CD4-positive, alpha-beta T cell treated with Interleukin-2 at 100 ng/mL for 4 hours (primary cell): Measurements from ENCODE around the gene RASD1.
"Not testable (repeated sequence)": the region's sequence is repeated elsewhere in the genome, so short reads cannot be mapped to it uniquely, and the experiment has no call there.

ENCODE experiments used
- DNase-seq: peaks from one replicate; pipeline ENCODE4 v3.0.0-alpha.2; 2020; ENCODE audit warnings: low spot score

Gene RASD1

DNA sequence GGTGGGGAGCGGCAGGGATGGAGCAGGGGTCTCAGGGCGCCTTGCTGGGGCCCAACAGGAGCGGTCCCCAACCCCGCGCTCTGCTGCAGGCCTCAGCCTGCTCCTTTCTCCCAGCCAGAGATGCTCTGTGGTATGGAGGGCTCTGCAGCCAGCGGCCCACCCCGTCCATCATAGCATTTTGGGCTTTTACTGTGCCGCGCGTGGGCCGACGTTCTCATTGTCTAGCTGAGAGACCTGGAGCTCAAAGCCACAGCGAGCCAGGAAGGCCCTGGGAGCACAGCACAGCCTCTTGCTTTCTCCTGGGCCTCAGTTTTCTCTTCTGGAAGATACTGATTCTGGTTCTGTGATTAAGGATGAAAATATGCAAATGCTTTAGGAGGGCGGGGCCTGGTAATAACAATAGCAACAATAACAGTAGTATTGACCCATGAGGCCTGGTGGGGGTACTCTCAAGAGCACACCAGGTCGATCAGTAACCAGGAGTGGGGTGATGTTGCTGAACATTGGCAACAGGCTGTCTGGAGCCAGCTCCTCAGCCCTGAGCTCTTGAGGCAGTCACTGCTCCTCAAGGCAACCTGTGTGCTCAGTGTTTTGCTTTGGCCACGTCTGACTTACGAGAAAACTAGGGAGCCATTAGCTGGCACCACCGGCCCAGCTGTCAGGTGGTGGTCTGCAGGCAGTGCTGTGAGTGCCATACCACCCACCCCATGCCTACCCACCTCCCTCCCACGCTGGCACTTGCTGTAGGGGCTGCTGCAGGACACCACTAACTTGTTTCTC is 1.1 kb upstream of the RASD1 start:
- no peak for DNase-seq

DNA sequence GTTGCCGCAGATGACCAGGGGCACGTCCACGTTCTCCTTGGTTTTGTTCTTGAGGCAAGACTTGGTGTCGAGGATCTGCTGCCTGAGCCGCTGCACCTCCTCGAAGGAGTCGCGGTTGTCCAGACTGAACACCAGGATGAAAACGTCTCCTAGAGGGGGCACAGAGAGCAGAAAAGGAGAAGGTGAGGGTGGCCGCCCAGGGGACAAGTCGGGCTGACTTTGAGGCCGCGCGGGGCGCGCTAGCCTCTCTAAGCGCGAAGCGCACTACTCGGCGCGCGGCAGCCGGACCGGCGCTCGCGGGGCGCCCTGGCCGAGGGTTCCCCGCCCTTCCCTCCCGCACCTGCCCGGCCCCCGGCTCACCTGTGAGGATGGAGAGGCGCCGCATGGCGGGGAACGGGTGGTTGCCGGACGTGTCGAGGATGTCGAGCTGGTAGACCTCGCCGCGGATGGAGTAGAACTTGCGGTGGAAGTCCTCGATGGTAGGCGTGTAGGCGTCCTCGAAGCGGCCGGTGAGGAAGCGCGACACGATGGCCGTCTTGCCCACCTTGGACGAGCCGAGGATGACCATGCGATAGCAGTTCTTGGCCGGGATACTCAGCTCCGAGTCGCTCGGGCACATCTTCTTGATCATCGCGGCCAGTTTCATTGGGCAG is 533 bp downstream of the RASD1 start:
- DNase-seq, result peak; percentile 7

DNA sequence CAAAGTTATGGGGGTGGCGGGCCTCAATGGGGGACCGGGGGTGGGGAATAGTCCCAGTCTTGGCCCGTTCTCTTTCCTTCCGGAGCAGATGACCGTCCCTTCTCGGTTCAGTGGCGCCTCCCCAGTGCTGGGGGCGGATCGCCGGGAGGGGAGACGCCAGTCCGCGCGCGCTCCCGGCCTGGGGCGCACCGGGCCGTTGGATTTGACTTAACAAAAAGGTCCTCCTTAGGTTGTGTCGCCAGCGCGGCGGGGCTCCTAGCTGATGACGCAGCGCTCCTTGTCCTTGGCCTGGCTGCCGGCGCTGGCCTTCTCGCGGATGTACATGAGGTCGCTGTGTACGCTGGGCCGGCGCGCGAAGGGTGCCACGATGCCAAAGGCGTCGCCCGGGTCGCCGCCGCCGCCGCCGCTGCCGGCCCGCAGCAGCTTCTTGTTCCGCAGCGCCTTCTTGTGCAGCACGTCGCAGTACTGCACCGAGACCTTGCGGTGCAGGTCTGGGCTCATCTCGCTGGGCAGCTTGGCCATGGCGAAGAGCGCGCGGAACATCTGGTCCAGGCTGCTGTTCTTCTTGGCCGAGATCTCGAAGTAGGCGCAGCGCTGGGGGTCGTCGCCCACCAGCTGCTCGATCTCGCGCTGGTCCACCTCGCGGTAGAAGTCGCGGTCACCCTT is 1.2 kb downstream of the RASD1 start:
- DNase-seq, result no peak

DNA sequence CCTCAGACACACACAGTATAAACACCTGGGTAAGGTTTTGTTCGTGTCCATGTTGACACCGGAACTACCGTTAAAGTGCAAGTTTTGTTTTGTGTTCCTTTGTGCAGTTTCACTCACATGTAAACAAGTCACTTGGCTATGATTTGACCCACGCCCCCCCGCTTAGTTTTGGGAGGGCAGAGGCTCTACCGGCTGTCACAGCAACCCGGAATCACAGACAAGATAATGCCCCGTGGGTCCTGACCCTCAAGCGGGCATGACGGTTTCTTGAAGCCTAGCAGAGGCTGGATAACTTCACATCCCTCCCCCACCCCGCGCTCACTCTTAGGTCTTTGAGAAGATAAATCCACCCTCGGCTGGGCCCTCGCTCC is 1.7 kb downstream of the RASD1 start:
- no peak for DNase-seq

DNA sequence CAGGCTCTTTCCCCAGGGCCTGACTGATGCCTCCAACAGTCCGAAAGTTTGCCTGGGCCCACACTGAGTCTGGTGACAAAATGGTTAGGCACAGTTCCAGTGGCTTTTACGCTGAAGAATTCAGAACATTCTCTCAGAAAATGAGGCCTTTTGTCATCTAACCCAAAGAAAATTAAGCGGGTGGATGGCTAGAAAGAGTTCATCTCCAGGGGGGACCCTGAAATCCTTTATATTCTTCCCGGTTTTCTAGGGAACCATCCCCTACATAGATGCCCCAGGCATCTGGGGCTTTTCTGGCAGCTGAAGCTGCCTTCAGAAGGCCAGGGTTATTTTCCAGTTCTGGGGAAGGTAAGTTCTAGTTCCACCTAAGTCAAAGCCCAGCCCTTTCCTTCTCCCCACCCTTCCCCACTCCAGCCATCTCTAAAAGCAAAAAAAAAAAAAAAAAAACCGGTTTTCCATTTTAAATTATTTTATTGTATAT is 2.2 kb downstream of the RASD1 start:
- no peak for DNase-seq

DNA sequence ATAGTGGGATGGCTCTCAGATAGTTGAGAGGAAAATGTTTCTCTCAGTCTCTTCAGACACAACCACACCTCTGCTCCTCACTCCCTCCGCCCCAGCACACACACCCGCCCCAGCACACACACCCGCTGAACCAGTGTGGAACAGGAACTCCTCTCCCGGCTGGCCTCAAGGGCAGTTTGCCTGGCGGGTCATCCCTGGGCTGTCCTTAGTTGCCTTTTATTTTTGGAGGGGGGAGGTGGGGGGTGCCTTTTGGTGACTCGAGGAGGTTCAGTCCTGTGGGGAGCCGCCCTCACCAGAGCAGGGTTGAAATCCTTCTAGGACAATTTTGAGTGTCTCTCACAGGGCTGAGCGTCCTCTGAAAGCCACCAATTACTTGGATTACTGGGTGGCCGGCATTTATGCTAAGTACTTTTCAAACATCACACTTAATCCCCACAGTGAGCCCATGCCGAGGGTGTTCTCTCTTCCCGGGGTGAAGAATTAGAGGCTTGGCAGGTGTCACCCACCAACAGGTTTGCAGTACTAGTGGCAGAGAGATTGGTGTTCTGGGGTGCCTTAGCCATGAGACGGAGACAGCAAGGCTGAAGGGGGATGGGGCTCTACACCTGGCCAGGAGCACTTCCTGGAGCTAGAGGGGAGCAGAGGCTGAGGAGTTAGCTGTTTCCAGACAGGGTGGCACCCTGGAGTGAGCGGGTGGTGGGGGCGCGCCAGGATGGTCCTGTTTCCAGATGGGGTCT is 2.8 kb downstream of the RASD1 start:
- no peak for DNase-seq

DNA sequence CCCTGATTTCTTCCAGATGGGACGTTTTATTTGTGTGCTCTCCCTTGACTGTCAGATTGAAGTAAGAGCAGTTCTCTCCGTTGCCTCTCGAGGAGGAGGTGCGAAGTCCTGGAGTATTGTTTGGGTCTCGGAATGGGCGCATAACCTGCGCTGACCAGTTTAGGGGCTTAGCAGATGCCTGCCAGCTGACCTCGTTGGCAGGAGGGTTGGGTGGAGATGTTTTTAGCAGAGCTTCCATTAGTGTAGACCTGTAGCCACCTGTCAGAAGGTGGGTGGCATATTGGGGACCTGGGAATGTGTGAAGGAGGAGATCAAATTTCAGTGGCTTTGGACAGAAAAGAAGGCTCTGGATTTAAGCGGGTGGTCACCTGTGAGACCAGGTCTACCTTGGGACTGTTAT is 3.6 kb downstream of the RASD1 start:
- DNase-seq, result no peak

DNA sequence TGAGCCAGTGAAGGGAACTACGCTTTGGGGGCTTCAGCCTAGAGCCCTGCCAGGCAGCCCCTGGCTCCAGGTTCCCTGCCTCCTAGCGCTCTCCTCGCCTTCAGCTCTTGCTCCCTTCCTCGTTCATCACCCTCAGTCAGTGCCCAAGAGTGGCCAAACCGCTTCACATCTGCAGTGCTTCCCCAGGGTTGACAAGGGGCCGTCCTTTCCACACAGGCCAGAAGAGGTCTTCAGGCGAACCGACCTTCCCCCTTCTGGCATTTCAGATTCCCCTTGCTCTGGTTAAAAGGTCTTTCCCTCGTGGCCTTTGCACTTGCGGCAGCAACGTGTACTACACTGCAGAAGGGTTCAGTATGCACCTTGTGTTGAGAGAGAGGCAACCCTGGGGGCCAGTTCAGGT is 4.1 kb downstream of the RASD1 start:
- DNase-seq, result no peak

DNA sequence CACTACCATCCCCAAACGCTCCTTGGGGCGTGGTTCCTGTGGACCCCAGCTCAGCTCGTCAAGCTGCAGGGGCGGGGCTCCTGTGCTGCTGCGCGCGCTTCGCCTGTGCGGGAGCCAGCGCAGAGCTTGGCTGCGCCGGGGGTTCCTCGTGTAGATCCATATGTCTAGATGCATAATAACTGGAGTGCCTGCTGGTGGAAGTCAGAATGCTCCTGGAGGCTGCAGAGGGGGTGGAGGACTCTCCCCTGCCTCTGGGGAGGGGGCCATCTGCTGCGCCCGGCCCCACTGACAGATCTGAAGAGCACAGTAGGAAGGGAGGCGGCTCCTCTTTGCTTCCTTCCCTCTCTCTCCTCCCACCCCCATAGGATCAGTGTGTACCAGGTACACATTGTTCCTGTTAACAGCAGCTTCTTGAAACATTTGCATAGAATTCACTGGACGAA is 4.6 kb downstream of the RASD1 start:
- no peak for DNase-seq

DNA sequence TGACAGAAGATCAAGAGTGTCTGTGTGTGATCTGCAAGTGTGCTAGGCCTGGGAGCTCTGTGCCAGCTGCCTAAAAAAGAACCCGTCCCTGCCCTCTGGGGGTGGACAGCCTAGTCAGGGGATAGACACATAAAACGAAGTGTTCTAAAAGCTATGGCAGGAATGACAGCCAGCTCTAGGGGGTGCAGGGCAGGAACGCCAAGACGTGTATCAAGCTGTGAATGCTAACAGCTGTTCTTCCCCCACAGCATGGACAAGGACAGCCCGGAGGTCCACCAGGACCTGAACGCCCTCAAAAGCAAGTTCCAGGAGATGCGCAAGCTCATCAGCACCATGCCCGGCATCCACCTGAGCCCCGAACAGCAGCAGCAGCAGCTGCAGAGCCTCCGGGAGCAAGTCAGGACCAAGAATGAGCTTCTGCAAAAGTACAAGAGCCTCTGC is 5.1 kb downstream of the RASD1 start:
- DNase-seq, result no peak

DNA sequence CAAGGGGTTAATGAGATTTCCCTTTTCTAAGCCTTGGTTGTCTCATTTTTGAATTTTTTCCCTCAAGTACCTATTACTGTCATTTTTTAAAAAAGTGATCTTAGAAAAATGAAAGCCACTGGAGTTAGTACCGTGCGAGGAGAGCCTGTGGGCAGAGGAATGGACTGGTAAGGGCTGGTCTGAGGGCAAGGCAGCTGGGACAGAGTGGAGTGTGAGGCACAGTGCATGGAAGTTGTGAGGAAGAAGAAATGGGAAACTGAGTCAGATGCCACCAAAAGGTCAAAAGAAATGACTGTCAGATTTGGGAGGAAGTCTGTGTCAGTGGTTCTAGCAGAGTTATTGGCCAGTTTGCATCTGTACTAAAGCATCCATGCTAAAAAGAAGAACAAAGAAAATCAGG is 8.2 kb downstream of the RASD1 start:
- DNase-seq, result no peak

DNA sequence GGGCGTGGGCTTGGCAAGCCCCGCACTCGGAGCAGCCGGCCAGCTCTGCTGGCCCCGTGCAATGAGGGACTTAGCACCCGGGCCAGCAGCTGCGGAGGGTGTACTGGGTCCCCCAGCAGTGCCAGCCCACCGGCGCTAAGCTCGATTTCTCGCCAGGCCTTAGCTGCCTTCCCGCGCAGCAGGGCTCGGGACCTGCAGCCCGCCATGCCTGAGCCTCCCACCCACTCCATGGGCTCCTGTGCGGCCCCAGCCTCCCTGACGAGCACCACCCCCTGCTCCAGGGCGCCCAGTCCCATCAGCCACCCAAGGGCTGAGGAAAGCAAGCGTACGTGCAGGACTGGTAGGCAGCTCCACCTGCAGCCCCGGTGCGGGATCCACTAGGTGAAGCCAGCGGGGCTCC is 9.8 kb downstream of the RASD1 start:
- DNase-seq, result not testable (repeated sequence)

DNA sequence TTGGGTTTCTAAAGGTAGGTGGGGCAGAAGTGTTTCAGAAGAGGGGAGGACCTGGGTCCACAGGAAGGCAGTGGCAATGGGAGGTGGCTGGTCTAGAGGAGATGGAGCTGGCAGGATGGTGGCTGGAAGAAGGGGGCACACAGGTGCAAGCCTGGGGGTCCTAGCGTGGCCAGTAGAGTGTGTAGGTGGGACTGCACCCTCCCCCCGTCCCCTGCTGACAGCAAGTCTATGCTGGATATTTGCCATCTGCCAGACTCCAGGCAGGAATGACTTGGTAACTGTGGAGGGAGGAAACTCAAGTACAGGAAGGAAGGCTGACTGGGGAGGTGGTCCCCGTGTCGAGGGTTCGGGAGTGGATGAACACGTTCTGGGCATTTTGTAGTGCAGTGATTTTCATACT is 10.8 kb downstream of the RASD1 start:
- DNase-seq, result no peak

DNA sequence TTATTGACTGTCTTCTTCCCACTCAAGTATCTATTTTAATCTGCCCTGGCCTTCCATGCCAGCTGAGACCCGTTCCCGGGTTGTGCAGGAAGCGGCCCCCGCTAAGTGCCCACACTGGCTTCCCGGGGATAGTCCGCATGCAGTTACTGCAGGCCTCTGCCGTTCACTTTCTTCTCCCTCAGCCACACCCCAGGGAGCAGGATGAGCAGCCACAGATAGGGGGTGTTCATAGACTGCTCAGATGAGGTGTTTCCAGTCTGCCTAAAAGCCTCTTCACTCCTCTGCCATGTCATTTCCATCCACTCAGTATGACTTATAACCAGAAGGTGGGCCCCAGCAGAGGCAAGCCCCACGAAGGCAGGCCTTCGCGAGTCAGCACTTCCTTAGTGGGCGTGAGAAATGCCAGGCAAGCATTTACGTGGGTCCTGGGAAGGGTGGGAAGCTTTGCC is 11.7 kb downstream of the RASD1 start:
- DNase-seq, result no peak

DNA sequence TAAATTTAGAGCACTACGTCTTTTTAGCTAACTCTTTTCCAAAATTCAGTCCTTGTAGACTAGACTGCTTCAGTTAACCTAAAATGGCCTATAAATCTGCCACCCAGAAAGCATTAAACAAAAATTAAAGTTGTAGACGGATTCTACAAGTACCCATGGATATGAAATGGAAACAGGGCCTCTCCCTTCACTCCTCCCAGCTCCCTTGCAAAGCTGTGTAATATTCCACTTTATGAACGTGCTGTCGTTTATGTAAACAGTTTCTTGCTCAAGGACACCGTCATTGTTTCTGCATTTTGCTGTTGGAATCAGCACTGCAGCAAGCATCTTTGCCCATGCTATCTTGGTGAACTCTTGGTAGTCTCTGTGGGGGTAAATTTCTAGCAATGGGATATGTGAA is 14.3 kb downstream of the RASD1 start:
- DNase-seq, result no peak

DNA sequence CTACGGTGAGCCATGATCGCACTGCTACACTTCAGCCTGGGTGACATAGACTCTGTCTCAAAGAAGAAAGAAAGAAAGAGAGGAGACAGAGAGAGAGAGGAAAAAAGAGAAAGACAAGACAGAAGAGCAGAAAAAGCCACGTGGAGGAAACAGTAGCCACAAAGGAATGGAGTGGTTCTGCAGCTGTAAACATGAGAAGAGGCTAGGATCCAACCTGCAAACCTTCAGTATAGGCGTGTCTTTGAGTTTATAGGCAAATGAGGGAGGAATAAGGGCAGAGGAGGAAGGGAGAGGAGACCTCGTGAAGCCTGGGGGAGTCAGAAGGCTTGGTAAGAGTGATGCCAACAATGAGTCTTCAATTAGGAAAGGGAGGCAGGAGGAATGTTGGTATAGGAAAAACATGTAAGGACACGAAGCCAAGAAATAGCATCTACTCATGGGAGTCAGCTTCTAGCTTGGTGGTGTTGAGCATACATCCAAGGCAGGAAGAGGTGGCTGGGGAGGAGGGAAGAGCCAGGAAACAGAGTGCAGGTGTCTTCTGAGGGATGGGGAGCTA is 15.5 kb downstream of the RASD1 start:
- DNase-seq, result no peak

DNA sequence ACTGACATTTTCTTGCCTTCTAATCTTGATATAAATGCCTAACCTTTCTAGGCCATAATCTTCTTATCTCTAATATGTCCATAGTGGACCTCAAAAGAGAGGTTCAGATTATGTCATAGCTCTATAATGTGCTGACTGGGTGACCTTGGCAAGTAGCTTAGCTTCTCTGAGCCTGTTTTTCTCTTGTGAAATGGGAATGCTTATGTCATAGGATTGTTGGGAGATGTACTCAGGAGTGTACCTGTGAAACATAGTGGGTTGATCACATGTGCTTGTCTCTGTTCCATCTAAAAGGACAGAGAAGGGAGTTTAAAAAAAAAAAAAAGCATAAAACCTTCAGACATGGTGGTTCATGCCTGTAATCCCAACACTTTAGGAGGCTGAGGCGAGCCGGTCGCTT is 17.0 kb downstream of the RASD1 start:
- no peak for DNase-seq

DNA sequence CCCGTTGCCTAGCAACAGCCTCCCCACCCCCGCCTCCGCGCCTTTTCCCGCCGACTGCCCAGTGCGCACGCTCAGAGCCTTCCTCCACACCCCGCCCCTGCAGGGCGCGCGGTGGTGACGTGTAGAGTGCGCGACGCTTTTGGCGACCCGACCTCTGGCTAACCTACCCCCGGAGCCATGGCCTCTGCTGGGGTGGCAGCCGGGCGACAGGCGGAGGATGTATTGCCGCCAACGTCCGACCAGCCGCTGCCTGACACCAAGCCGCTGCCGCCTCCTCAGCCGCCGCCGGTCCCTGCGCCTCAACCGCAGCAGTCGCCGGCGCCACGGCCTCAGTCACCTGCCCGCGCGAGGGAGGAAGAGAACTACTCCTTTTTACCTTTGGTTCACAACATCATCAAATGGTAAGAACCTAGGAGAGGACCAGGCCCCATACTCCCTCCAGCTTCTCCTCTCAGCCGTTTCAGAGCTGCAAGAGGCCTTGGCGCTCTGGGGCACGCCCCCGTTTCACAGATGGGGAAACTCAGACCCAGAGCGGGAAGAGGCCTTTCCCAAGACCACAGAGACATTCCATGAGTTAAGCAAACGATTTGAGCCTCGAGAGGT is 19.2 kb downstream of the RASD1 start, which contains the start of gene MED9:
MED9 (plus strand) TSS at position 136 of the 603 bp plus-strand sequence; CDS start at position 178, 42 bp downstream.
- DNase-seq, result peak; percentile 92

DNA sequence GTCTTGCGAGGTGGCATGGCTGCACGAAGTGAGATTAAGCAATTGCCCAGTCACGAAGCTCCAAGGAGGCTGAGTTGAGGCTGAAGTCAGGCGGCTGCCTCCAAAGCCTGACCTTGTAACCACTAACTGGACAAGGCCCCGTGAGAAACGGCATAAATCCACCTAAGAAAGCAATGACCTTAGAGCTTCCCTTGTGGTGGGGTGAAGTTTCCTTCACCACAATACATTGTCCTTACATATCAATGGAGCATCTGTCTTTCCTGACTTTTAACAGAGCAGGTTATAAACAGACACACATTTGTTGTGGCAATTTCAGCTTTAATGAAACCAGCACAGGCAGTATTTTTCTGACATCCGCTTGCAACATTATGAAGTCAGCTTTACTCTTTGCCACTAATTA is 21.9 kb downstream of the RASD1 start:
- no peak for DNase-seq

DNA sequence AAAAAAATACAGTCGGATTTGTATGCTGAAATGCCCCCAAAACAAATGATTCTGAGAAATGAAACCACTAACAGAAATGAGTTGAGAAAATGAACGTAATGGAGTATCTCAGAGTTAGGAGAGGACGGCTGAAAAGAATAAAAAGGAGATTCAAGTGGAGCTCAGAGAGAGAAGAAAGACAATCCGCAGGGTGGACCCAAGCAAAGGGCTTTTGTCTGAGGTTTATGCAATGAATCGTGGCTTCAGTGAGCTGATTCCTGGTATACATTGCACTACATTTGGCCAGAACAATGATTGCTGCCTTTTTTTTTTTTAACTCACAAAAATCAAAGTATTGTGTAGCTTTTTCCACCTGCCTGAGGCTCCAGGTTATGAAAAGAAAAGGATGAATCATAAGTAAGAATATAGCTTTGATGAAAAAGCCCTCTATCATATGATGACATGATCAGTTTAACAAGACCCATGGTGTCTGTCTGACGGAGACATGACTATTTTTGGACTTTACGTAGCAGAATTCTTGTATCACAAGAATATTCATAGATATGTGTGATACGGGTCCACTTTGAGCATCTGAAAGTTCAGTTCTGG is 23.8 kb downstream of the RASD1 start:
- no peak for DNase-seq

DNA sequence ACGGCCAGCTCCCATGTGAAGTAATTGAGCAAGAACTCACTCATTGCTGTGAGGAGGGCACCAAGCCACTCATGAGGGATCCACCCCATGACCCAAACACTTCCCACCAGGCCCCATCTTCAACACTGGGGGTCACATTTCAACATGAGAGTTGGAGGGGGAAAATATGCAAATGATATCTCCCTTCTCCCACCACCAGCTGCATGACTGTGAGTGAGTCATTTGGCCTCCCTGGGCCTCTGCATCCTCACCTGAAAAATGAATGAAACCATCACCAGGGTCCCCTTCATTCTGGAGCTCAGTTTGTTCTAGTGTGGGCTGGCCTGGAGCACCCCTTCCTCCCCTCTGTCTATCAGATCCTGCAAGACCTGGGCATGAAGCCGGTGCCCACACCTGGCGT is 26.2 kb downstream of the RASD1 start:
- DNase-seq, result no peak
